Measurements from ENCODE around the gene GSTCD. TPM values are rescaled to one million over a fixed set of nuclear protein-coding genes. Genes with fewer than 3 reads are reported as not detected.

Gene GSTCD
- total and polyA plus RNA-seq, 2 experiments from 2014 or later = 2.8 to 21.9 TPM

GRCh38 chr4:105671301-105671700 lies 37.3 kb upstream of the GSTCD start:
- Histone ChIP-seq H3K4me3 (no peak overlapping the region), H3K4me2 (no peak overlapping the region), H3K79me2 (no peaks in the 10 kb centered on the region), H2AFZ (no peak overlapping the region), H3K9me2 (replicated peaks; ENCODE audit: insufficient read depth) (no peaks in the 10 kb centered on the region), H3K9me3 (ENCODE audit: low read depth) (no peaks in the 10 kb centered on the region), H4K20me1 (ENCODE audit: insufficient read depth, poor library complexity, severe bottlenecking) (no peaks in the 10 kb centered on the region), H3K27ac (no peak overlapping the region), H3K36me3 (replicated peaks; ENCODE audit: insufficient read depth, low read depth) (no peaks in the 10 kb centered on the region), H3K4me1 (ENCODE audit: insufficient read depth) (no peaks in the 10 kb centered on the region), H3K27me3 (no peaks in the 10 kb centered on the region)
- TF ChIP-seq EZH2 (IDR thresholded peaks at IDR 0.05; ENCODE audit: borderline replicate concordance) (no peak), EZH2phosphoT487 (IDR thresholded peaks at IDR 0.05; ENCODE audit: low read depth, severe bottlenecking, unreplicated experiment) (no peak), CTCF (IDR thresholded peaks at IDR 0.05; ENCODE audit: poor library complexity) (no peak)
- 86% methylated on average over 2 of the region's 2 CpGs for WGBS (ENCODE audit: low lambda C conversion rate, missing lambda C conversion rate)
- DNase-seq (ENCODE audit: low spot score) = no peak

GRCh38 chr4:105674011-105674410 lies 34.6 kb upstream of the GSTCD start:
- Histone ChIP-seq H3K4me1 (ENCODE audit: insufficient read depth) (no peaks in the 10 kb centered on the region), H3K9me2 (replicated peaks; ENCODE audit: insufficient read depth) (no peaks in the 10 kb centered on the region), H3K9me3 (ENCODE audit: low read depth) (no peaks in the 10 kb centered on the region), H3K79me2 (no peaks in the 10 kb centered on the region), H3K27ac (no peak overlapping the region), H3K4me3 (no peak overlapping the region), H3K36me3 (replicated peaks; ENCODE audit: insufficient read depth, low read depth) (no peaks in the 10 kb centered on the region), H3K27me3 (no peaks in the 10 kb centered on the region), H4K20me1 (ENCODE audit: insufficient read depth, poor library complexity, severe bottlenecking) (no peaks in the 10 kb centered on the region), H3K4me2 (no peak overlapping the region), H2AFZ (no peak overlapping the region)
- WGBS (ENCODE audit: low lambda C conversion rate, missing lambda C conversion rate) = 89% methylated on average over 1 of the region's 1 CpG
- no peak for DNase-seq (ENCODE audit: low spot score)
- no peak for TF ChIP-seq CTCF (IDR thresholded peaks at IDR 0.05; ENCODE audit: poor library complexity)
- no peak for TF ChIP-seq EZH2phosphoT487 (IDR thresholded peaks at IDR 0.05; ENCODE audit: low read depth, severe bottlenecking, unreplicated experiment)
- TF ChIP-seq EZH2 (IDR thresholded peaks at IDR 0.05; ENCODE audit: borderline replicate concordance) = no peak

GRCh38 chr4:105677709-105678108 lies 30.9 kb upstream of the GSTCD start:
- Histone ChIP-seq H3K4me2 (no peak overlapping the region), H3K9me2 (replicated peaks; ENCODE audit: insufficient read depth) (no peaks in the 10 kb centered on the region), H3K27me3 (no peaks in the 10 kb centered on the region), H4K20me1 (ENCODE audit: insufficient read depth, poor library complexity, severe bottlenecking) (no peaks in the 10 kb centered on the region), H3K79me2 (no peaks in the 10 kb centered on the region), H2AFZ (no peak overlapping the region), H3K4me3 (no peak overlapping the region), H3K9me3 (ENCODE audit: low read depth) (no peaks in the 10 kb centered on the region), H3K27ac (no peak overlapping the region), H3K36me3 (replicated peaks; ENCODE audit: insufficient read depth, low read depth) (no peaks in the 10 kb centered on the region), H3K4me1 (ENCODE audit: insufficient read depth) (no peaks in the 10 kb centered on the region)
- DNase-seq (ENCODE audit: low spot score) = no peak
- TF ChIP-seq EZH2 (IDR thresholded peaks at IDR 0.05; ENCODE audit: borderline replicate concordance) (no peak), CTCF (IDR thresholded peaks at IDR 0.05; ENCODE audit: poor library complexity) (no peak), EZH2phosphoT487 (IDR thresholded peaks at IDR 0.05; ENCODE audit: low read depth, severe bottlenecking, unreplicated experiment) (no peak)
- 79% methylated on average over 2 of the region's 2 CpGs for WGBS (ENCODE audit: low lambda C conversion rate, missing lambda C conversion rate)

- Histone ChIP-seq H3K9me2 (replicated peaks; ENCODE audit: insufficient read depth) (no peaks in the 10 kb centered on the region), H3K4me2 (no peak overlapping the region), H3K4me3 (no peak overlapping the region), H3K27me3 (no peaks in the 10 kb centered on the region), H3K9me3 (ENCODE audit: low read depth) (no peaks in the 10 kb centered on the region), H3K27ac (no peak overlapping the region), H3K4me1 (ENCODE audit: insufficient read depth) (no peaks in the 10 kb centered on the region), H2AFZ (no peak overlapping the region), H3K79me2 (no peaks in the 10 kb centered on the region), H3K36me3 (replicated peaks; ENCODE audit: insufficient read depth, low read depth) (no peaks in the 10 kb centered on the region), H4K20me1 (ENCODE audit: insufficient read depth, poor library complexity, severe bottlenecking) (no peaks in the 10 kb centered on the region)
- WGBS (ENCODE audit: low lambda C conversion rate, missing lambda C conversion rate) = 98% methylated on average over 2 of the region's 2 CpGs
- TF ChIP-seq EZH2 (IDR thresholded peaks at IDR 0.05; ENCODE audit: borderline replicate concordance) (no peak), EZH2phosphoT487 (IDR thresholded peaks at IDR 0.05; ENCODE audit: low read depth, severe bottlenecking, unreplicated experiment) (no peak), CTCF (IDR thresholded peaks at IDR 0.05; ENCODE audit: poor library complexity) (no peak)
- DNase-seq (ENCODE audit: low spot score) = no peak
Observed at GRCh38 chr4:105679186-105679585, 29.4 kb upstream of the GSTCD start.

All from hepatocyte (in vitro differentiated cells).